Measurements from ENCODE around the gene BPIFB2. TPM values are rescaled to one million over a fixed set of nuclear protein-coding genes. Genes with fewer than 3 reads are reported as not detected.
"Not testable (repeated sequence)": the region's sequence is repeated elsewhere in the genome, so short reads cannot be mapped to it uniquely, and the experiment has no call there.

The BPIFB2 gene
- total RNA-seq, result not detected

GRCh38 chr20:33007376-33008335 lies at the start of gene BPIFB2:
BPIFB2 (plus strand) TSS chr20:33007704; CDS start chr20:33008575, 871 bp downstream.
- intact Hi-C loops (cut with DNase I), result no loop called here
- DNase-seq (ENCODE audit: low spot score), result no peak
- ATAC-seq, result no peak

GRCh38 chr20:32958574-32958973 lies 48.9 kb upstream of the BPIFB2 start:
- intact Hi-C loops (cut with DNase I), result no loop called here
- ATAC-seq (no peak), DNase-seq (ENCODE audit: low spot score) (no peak)

- intact Hi-C loops (cut with DNase I), result no loop called here
- DNase-seq (ENCODE audit: low spot score) (no peak), ATAC-seq (no peak)
Observed at GRCh38 chr20:32959351-32960221, 47.9 kb upstream of the BPIFB2 start.

- intact Hi-C loops (cut with DNase I), result no loop called here
- no peak for DNase-seq (ENCODE audit: low spot score)
- ATAC-seq, result no peak
Observed at GRCh38 chr20:32960222-32960518, 47.3 kb upstream of the BPIFB2 start.

GRCh38 chr20:32960849-32961731 lies 46.4 kb upstream of the BPIFB2 start:
- peak; percentile 13 for ATAC-seq

GRCh38 chr20:32962053-32962452 lies 45.5 kb upstream of the BPIFB2 start:
- no peak for ATAC-seq
- intact Hi-C loops (cut with DNase I), result no loop called here
- no peak for DNase-seq (ENCODE audit: low spot score)

More at GRCh38 chr20:32960849-32961731, 46.4 kb upstream of the BPIFB2 start:
- intact Hi-C loops (cut with DNase I), result no loop called here
- no peak for DNase-seq (ENCODE audit: low spot score)

GRCh38 chr20:32962646-32963045 lies 44.9 kb upstream of the BPIFB2 start:
- ATAC-seq; DNase-seq (ENCODE audit: low spot score); intact Hi-C loops (cut with DNase I): not testable (repeated sequence)

GRCh38 chr20:32963176-32963575 lies 44.3 kb upstream of the BPIFB2 start:
- no peak for ATAC-seq
- intact Hi-C loops (cut with DNase I), result no loop called here
- DNase-seq (ENCODE audit: low spot score), result no peak

GRCh38 chr20:32964575-32964974 lies 42.9 kb upstream of the BPIFB2 start:
- intact Hi-C loops (cut with DNase I), result no loop called here
- ATAC-seq, result no peak
- DNase-seq (ENCODE audit: low spot score), result no peak

- ATAC-seq, result no peak
- intact Hi-C loops (cut with DNase I), result no loop called here
- DNase-seq (ENCODE audit: low spot score), result no peak
Observed at GRCh38 chr20:32965115-32965514, 42.4 kb upstream of the BPIFB2 start.

GRCh38 chr20:32965581-32966373 lies 41.7 kb upstream of the BPIFB2 start:
- DNase-seq (ENCODE audit: low spot score) (no peak), ATAC-seq (no peak)
- intact Hi-C loops (cut with DNase I), result no loop called here

- DNase-seq (ENCODE audit: low spot score), result no peak
Observed at GRCh38 chr20:32966382-32966781, 41.1 kb upstream of the BPIFB2 start.

GRCh38 chr20:32966881-32967781 lies 40.4 kb upstream of the BPIFB2 start:
- intact Hi-C loops (cut with DNase I), result no loop called here
- no peak for ATAC-seq
- DNase-seq (ENCODE audit: low spot score), result peak; percentile 18

More at GRCh38 chr20:32966382-32966781, 41.1 kb upstream of the BPIFB2 start:
- intact Hi-C loops (cut with DNase I), result no loop called here
- ATAC-seq, result no peak

GRCh38 chr20:32967961-32968457 lies 39.5 kb upstream of the BPIFB2 start:
- no peak for DNase-seq (ENCODE audit: low spot score)
- intact Hi-C loops (cut with DNase I), result no loop called here
- ATAC-seq, result no peak

GRCh38 chr20:32968478-32969241 lies 38.8 kb upstream of the BPIFB2 start:
- no peak for ATAC-seq
- intact Hi-C loops (cut with DNase I), result no loop called here
- peak; percentile 45 for DNase-seq (ENCODE audit: low spot score)

GRCh38 chr20:32969356-32970114 lies 38.0 kb upstream of the BPIFB2 start:
- DNase-seq (ENCODE audit: low spot score) (peak; percentile 35), ATAC-seq (no peak)
- intact Hi-C loops (cut with DNase I), result no loop called here

All from sciatic nerve (tissue), 2 donors.